Ovary (tissue), 3 donors: ENCODE measurements around the gene HSD11B2.

Experiments
- CTCF ChIP-seq, 3 donors: fragments of 450-650 bp in 2 of 3; fragments of 200-600 bp in 1 of 3; IDR thresholded peaks; one replicate each; pipeline versions ENCODE4 v1.5.1 to v1.8.0; 2016 to 2022; ENCODE audit warnings: antibody characterized with exemption in 3 of 3, mild to moderate bottlenecking in 1 of 3
- POLR2A ChIP-seq: fragments of 450-650 bp; IDR thresholded peaks from one replicate; pipeline ENCODE4 v1.6.1; 2017; ENCODE audit warnings: antibody characterized with exemption, mild to moderate bottlenecking, moderate library complexity
- donor health status: DM: no; HTN: no; CAD: no.

GRCh38 chr16:67442581-67443255 lies 11.8 kb downstream of the HSD11B2 start:
- TF ChIP-seq CTCF (IDR thresholded peaks at IDR 0.05) (no peak), POLR2A (no peak)
